ENCODE results near the gene MEGF11.
"Not testable (repeated sequence)": the region's sequence is repeated elsewhere in the genome, so short reads cannot be mapped to it uniquely, and the experiment has no call there.

The MEGF11 gene

GRCh38 chr15:66246937-66247336 lies 6.6 kb downstream of the MEGF11 start:
- H3K4me1 Mint-ChIP-seq, result no peaks in the 10 kb centered on the region
- no peak overlapping the region for H3K4me3 Mint-ChIP-seq
- H3K9me3 Mint-ChIP-seq, result no peaks in the 10 kb centered on the region
- TF ChIP-seq, protein P1, sequence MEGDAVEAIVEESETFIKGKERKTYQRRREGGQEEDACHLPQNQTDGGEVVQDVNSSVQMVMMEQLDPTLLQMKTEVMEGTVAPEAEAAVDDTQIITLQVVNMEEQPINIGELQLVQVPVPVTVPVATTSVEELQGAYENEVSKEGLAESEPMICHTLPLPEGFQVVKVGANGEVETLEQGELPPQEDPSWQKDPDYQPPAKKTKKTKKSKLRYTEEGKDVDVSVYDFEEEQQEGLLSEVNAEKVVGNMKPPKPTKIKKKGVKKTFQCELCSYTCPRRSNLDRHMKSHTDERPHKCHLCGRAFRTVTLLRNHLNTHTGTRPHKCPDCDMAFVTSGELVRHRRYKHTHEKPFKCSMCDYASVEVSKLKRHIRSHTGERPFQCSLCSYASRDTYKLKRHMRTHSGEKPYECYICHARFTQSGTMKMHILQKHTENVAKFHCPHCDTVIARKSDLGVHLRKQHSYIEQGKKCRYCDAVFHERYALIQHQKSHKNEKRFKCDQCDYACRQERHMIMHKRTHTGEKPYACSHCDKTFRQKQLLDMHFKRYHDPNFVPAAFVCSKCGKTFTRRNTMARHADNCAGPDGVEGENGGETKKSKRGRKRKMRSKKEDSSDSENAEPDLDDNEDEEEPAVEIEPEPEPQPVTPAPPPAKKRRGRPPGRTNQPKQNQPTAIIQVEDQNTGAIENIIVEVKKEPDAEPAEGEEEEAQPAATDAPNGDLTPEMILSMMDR (IDR thresholded peaks at IDR 0.05; ENCODE audit: unreplicated experiment in 3 of 3), result no peak
- no peak overlapping the region for H3K27ac Mint-ChIP-seq
- H3K27me3 Mint-ChIP-seq (ENCODE audit: low read depth), result peaks cover 76% of the 10 kb centered on the region
- H3K36me3 Mint-ChIP-seq (ENCODE audit: low read depth), result no peaks in the 10 kb centered on the region

- H3K27me3 Mint-ChIP-seq (ENCODE audit: low read depth), result peaks cover 65% of the 10 kb centered on the region
- H3K27ac Mint-ChIP-seq; H3K4me1 Mint-ChIP-seq; H3K36me3 Mint-ChIP-seq (ENCODE audit: low read depth); H3K4me3 Mint-ChIP-seq; H3K9me3 Mint-ChIP-seq: not testable (repeated sequence)
These were observed 7.7 kb downstream of the MEGF11 start for GRCh38 chr15:66245832-66246231.

DNA sequence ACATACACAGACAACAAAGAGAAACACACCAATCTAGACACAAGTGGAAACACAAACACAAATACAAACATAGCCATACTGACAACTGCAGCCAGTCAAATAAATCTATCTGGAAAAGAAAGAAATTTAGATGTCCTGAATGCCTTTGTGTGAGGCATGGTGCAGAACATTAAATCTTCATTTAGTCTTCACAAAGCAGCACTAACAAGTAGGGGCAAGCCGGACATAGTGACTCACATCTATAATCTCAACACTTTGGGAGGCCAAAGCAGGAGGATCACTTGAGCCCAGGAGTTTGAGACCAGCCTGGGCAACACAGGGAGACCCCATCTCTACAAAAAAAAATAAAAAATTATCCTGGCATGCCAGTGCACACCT lies 11.7 kb downstream of the MEGF11 start:
- TF ChIP-seq, protein P1 (IDR thresholded peaks at IDR 0.05; ENCODE audit: unreplicated experiment in 3 of 3), result no peak
- Mint-ChIP-seq H3K4me1 (no peaks in the 10 kb centered on the region), H3K4me3 (no peak overlapping the region), H3K9me3 (no peaks in the 10 kb centered on the region), H3K36me3 (ENCODE audit: low read depth) (no peaks in the 10 kb centered on the region), H3K27ac (no peak overlapping the region), H3K27me3 (ENCODE audit: low read depth) (peaks cover 47% of the 10 kb centered on the region)

DNA sequence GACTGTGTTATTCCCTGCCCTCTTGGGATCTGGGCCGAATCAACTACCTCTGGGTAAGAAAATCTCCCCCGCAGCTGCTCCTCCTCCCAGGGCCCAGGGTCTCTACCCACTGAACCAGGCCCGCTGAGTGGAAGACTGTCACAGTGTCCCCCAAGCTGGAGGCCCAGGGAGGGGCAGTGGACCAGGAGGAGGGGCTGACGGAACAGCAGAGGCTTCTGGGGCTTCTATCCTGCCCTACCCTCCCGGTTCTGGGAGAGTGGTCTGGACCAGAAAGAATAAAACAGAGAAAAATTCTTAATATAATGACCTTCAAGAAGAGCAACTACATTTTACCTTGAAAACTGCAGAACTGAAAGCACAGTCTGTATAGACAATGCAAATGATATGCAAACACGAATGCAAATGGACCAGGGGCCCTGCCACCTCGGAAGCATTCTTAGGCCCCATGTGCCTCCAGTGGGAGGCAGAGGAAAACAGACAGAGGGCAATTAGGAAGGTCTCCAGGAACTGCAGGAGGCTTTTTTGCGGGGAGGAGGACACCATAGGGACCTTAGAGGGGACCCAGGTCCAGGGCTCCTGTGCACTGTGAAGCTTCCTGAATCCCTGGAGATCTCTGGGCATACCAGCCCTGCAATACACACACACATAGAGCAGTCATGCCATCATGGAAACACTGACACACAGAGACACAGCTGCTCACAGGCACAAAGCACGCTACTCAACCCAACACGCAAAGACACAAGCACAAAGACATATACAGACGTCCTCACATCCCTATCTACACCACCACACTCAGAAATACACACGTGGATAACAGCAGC lies 12.3 kb downstream of the MEGF11 start:
- peaks cover 50% of the 10 kb centered on the region for H3K27me3 Mint-ChIP-seq (ENCODE audit: low read depth)
- H3K36me3 Mint-ChIP-seq (ENCODE audit: low read depth), result no peaks in the 10 kb centered on the region
- no peaks in the 10 kb centered on the region for H3K4me1 Mint-ChIP-seq
- TF ChIP-seq, protein P1 (IDR thresholded peaks at IDR 0.05; ENCODE audit: unreplicated experiment in 3 of 3), result no peak
- no peaks in the 10 kb centered on the region for H3K9me3 Mint-ChIP-seq
- no peak overlapping the region for H3K4me3 Mint-ChIP-seq
- no peak overlapping the region for H3K27ac Mint-ChIP-seq

GRCh38 chr15:66240240-66240794 lies 13.2 kb downstream of the MEGF11 start:
- Mint-ChIP-seq H3K36me3 (ENCODE audit: low read depth) (no peaks in the 10 kb centered on the region), H3K4me1 (no peaks in the 10 kb centered on the region), H3K27me3 (ENCODE audit: low read depth) (peaks cover 54% of the 10 kb centered on the region), H3K9me3 (no peaks in the 10 kb centered on the region), H3K4me3 (no peak overlapping the region), H3K27ac (no peak overlapping the region)
- TF ChIP-seq, protein P1 (IDR thresholded peaks at IDR 0.05; ENCODE audit: unreplicated experiment in 3 of 3), result no peak

- TF ChIP-seq, protein P1 (IDR thresholded peaks at IDR 0.05; ENCODE audit: unreplicated experiment in 3 of 3), result no peak
- Mint-ChIP-seq H3K36me3 (ENCODE audit: low read depth) (no peaks in the 10 kb centered on the region), H3K4me3 (no peak overlapping the region), H3K9me3 (no peaks in the 10 kb centered on the region), H3K27me3 (ENCODE audit: low read depth) (peaks cover 53% of the 10 kb centered on the region), H3K4me1 (no peaks in the 10 kb centered on the region), H3K27ac (no peak overlapping the region)
These were observed 14.0 kb downstream of the MEGF11 start for GRCh38 chr15:66239514-66239913.
